K562 (cell line): ENCODE measurements around the gene SULT1A1. TPM values are rescaled to one million over a fixed set of nuclear protein-coding genes. Genes with fewer than 3 reads are reported as not detected.

ENCODE experiments used
- ATAC-seq: fragments of 200-7000 bp; cut with Tn5 transposase; 3 replicates; pipeline ENCODE4 v1.9.1; 2020; ENCODE audit warnings: moderate library complexity
- BruUV-seq: library from RNA; stranded (reverse); fragments of 400-500 nt; replicated peaks from 2 replicates; lab custom pipeline; 2021; lab: Mats Ljungman, UMichigan
- CTCF ChIA-PET: fragments of 300-600 bp; formaldehyde crosslinking; extraction: SDS; loops from one replicate; lab custom pipeline; 2021; ENCODE audit warnings: low intra/inter-chr PET ratio; lab: Yijun Ruan, JAX
- POLR2A ChIA-PET: fragments of 300-600, 350-650 bp; sonication (Branson Sonifier 250); formaldehyde crosslinking; extraction: SDS; loops from one replicate; lab custom pipeline; 2021; ENCODE audit warnings: antibody characterized with exemption, inconsistent platforms; lab: Yijun Ruan, JAX
- DNase-seq, 4 experiments: peaks; one replicate each; pipeline versions ENCODE4 v3.0.0 to v3.0.0-alpha.2; 2011 to 2018; ENCODE audit warnings: low spot score in 3 of 4, mixed read lengths in 3 of 4; ENCODE audit errors: extremely low read depth in 1 of 4
- FAIRE-seq: peaks from 2 replicates; lab custom pipeline; 2011; peaks lifted over from hg19 to GRCh38; lab: Jason Lieb, UNC
- H2AFZ ChIP-seq: 2 replicates; pipeline ENCODE4 v1.6.0; 2011; ENCODE audit warnings: low read depth, low read length, control low read depth, inconsistent platforms
- H3K27ac ChIP-seq: fragments of 200-600 bp; 3 replicates; pipeline ENCODE4 v1.8.0; 2011; ENCODE audit warnings: low read depth, mild to moderate bottlenecking, control low read depth, inconsistent platforms, low read length, moderate library complexity, mixed read lengths; ENCODE audit errors: extremely low read depth
- H3K27me3 ChIP-seq, 2 experiments: fragments of 300-600 bp in 1 of 2; 2 replicates in 1 of 2; 3 replicates in 1 of 2; pipeline versions ENCODE4 v1.6.0 to v1.8.0; 2011; ENCODE audit warnings: inconsistent platforms in 2 of 2, low read length in 2 of 2, mild to moderate bottlenecking in 1 of 2, mixed read lengths in 1 of 2, moderate library complexity in 1 of 2; ENCODE audit not compliant: control insufficient read depth in 2 of 2, insufficient read depth in 2 of 2
- H3K36me3 ChIP-seq: fragments of 300-600 bp; 3 replicates; pipeline ENCODE4 v1.8.0; 2011; ENCODE audit warnings: mild to moderate bottlenecking, low read length, inconsistent platforms; ENCODE audit not compliant: control insufficient read depth, insufficient read depth
- H3K4me1 ChIP-seq, 2 experiments: fragments of 200-600 bp in 1 of 2; replicated peaks in 1 of 2; 2 replicates in 1 of 2; 3 replicates in 1 of 2; pipeline versions ENCODE4 v1.5.1 to v1.8.0; 2011; ENCODE audit warnings: inconsistent platforms in 2 of 2, low read length in 2 of 2, mild to moderate bottlenecking in 1 of 2, mixed read lengths in 1 of 2, moderate library complexity in 1 of 2; ENCODE audit not compliant: control insufficient read depth in 2 of 2, insufficient read depth in 2 of 2
- H3K4me2 ChIP-seq: 2 replicates; pipeline ENCODE4 v1.6.1; 2011; ENCODE audit warnings: low read length, control low read depth, inconsistent platforms, mixed read lengths; ENCODE audit not compliant: insufficient read depth
- H3K4me3 ChIP-seq: fragments of 200-600 bp; sonication (generic), shearing (Covaris generic); 2 replicates; pipeline ENCODE4 v1.5.1; 2016; ENCODE audit warnings: control low read depth, inconsistent platforms
- H3K79me2 ChIP-seq: fragments of 200-600 bp; 3 replicates; pipeline ENCODE4 v1.8.0; 2011; ENCODE audit warnings: low read length, inconsistent platforms; ENCODE audit not compliant: control insufficient read depth, insufficient read depth
- H3K9ac ChIP-seq, 2 experiments: 2 replicates each; pipeline versions ENCODE4 v1.6.0 to v1.6.1; 2011; ENCODE audit warnings: low read depth in 2 of 2, low read length in 2 of 2, control low read depth in 1 of 2, inconsistent platforms in 1 of 2, mild to moderate bottlenecking in 1 of 2, mixed read lengths in 1 of 2; ENCODE audit not compliant: insufficient read depth in 1 of 2
- H3K9me1 ChIP-seq: one replicate; pipeline ENCODE4 v1.6.0; 2011; ENCODE audit warnings: inconsistent platforms, mild to moderate bottlenecking, low read length, moderate library complexity; ENCODE audit not compliant: control insufficient read depth, insufficient read depth
- H3K9me3 ChIP-seq: replicated peaks from 2 replicates; pipeline ENCODE4 v1.5.1; 2011; ENCODE audit warnings: low read depth, low read length, inconsistent platforms; ENCODE audit not compliant: control insufficient read depth, insufficient read depth
- H4K20me1 ChIP-seq: replicated peaks from 2 replicates; pipeline ENCODE4 v1.6.1; 2011; ENCODE audit warnings: low read length, inconsistent platforms, mixed read lengths; ENCODE audit not compliant: control insufficient read depth, insufficient read depth
- E2F3 ChIP-seq: fragments of 250-450 bp; sonication (Bioruptor Pico); IDR thresholded peaks from 2 replicates; pipeline ENCODE4 v1.4.0; 2020; ENCODE audit warnings: mild to moderate bottlenecking
- FOXP4 ChIP-seq: sonication (generic); formaldehyde crosslinking; IDR thresholded peaks from 2 replicates; pipeline ENCODE4 v1.8.0; 2022; ENCODE audit warnings: mild to moderate bottlenecking, missing genetic modification reagents, borderline replicate concordance
- MAFG ChIP-seq: fragments of 450-650 bp; conservative IDR thresholded peaks from 2 replicates; pipeline ENCODE4 v1.6.1; 2016; ENCODE audit warnings: missing genetic modification characterization, missing compliant biosample characterization
- RAD21 ChIP-seq, 2 experiments: fragments of 250-450 bp in 1 of 2; fragments of 450-650 bp in 1 of 2; sonication (Bioruptor Pico) in 1 of 2; formaldehyde crosslinking in 1 of 2; IDR thresholded peaks in 1 of 2; conservative IDR thresholded peaks in 1 of 2; 2 replicates each; pipeline versions ENCODE4 v1.4.0 to v1.8.0; 2020 to 2022; ENCODE audit warnings: mild to moderate bottlenecking in 2 of 2, moderate library complexity in 1 of 2
- RBM39 ChIP-seq: fragments of 200-400 bp; formaldehyde crosslinking; optimal IDR thresholded peaks from 2 replicates; pipeline ENCODE3; 2018; ENCODE audit warnings: low read depth, low read length
- TEAD2 ChIP-seq: fragments of 450-650 bp; IDR thresholded peaks from 2 replicates; pipeline ENCODE4 v1.6.1; 2016; ENCODE audit warnings: missing genetic modification characterization, control low read depth, missing compliant biosample characterization
- ZNF507 ChIP-seq: conservative IDR thresholded peaks from 2 replicates; pipeline ENCODE4 v1.6.1; 2017; ENCODE audit warnings: missing genetic modification characterization, missing compliant biosample characterization
- WGBS: fragments of 100-300 bp; shearing (Covaris generic); methylation state at CpG from one replicate; pipeline ENCODE4 v1.1.6; 2016; ENCODE audit warnings: low coverage, mixed read lengths; ENCODE audit not compliant: insufficient coverage; ENCODE audit errors: missing lambda C conversion rate; 5-methylcytosine and 5-hydroxymethylcytosine counted together
- in situ Hi-C: fragments of 300-500 bp; cut with MboI; formaldehyde crosslinking; loops from 4 replicates; pipeline ENCODE4 v1.15.0; 2018; ENCODE audit warnings: inconsistent platforms, mixed read lengths
- intact Hi-C: fragments of 100-400 bp; cut with micrococcal nuclease; formaldehyde crosslinking; loops from 2 replicates; pipeline ENCODE4 v1.14.2; 2022
- polyA plus RNA-seq, 8 experiments: library from polyadenylated mRNA; depleted of rRNA in 4 of 8; stranded (reverse) in 5 of 8; unstranded in 3 of 8; fragments of >200 nt; fragmentation: Nextera tagmentation in 2 of 8; fragmentation: Illumina TruSeq in 1 of 8; extraction: Ambion mirVana in 2 of 8; extraction: Trizol in 1 of 8; gene quantifications; 2 replicates each; pipeline versions ENCODE4 v1.2.1 to v1.2.3, GENCODE V29; 2011 to 2014; ENCODE audit warnings: inconsistent platforms in 1 of 8, missing spikeins in 1 of 8
- total RNA-seq, 7 experiments: library from RNA; depleted of rRNA in 6 of 7; stranded (reverse); fragments of >200 nt in 6 of 7; fragmentation: Illumina TruSeq in 2 of 7; extraction: Trizol in 2 of 7; gene quantifications; 2 replicates each; pipeline versions ENCODE4 v1.2.1 to v1.2.3, GENCODE V29; 2011 to 2021; ENCODE audit warnings: low replicate concordance in 1 of 7
- TF ChIP-seq, protein P1 (sequence below): fragments of 450-650 bp; IDR thresholded peaks from 2 replicates; pipeline ENCODE4 v1.6.1; 2016; ENCODE audit warnings: low read depth

SULT1A1 gene
- total and polyA plus RNA-seq, 9 of the 15 experiments (the other 6 are each of a cell fraction or from before 2014, with no cell fraction given) = 3.4 to 30.1 (median 16.6) TPM

- intact Hi-C loops (no loop called here), in situ Hi-C loops (no loop called here)
- H3K27ac ChIP-seq = no peak overlapping the region
- ATAC-seq (no peak), DNase-seq (no peak), FAIRE-seq (no peak)
- 0 out of 5 replicates have a peak, but pooled peaks cover 0 to 3% of the 10 kb centered on the region in 2 experiments for H3K4me1 ChIP-seq
- H3K27me3 ChIP-seq = no peaks in the 10 kb centered on the region
- H3K36me3 ChIP-seq = no peaks in the 10 kb centered on the region
- no peaks in the 10 kb centered on the region for H3K9me3 ChIP-seq
- no peak overlapping the region for H3K9ac ChIP-seq
- H2AFZ ChIP-seq = no peak overlapping the region
- no peaks in the 10 kb centered on the region; the same call in 2 of the 3 replicates for H3K79me2 ChIP-seq
- WGBS = 78% methylated on average over 17 of the region's 17 CpGs
- CTCF ChIA-PET = no interaction called here
- H3K4me3 ChIP-seq = no peak overlapping the region
- BruUV-seq = no TSS peak
- TF ChIP-seq TEAD2 (tag) (no peak), FOXP4 (CRISPR knock-in tag) (no peak), E2F3 (CRISPR knock-in tag) (no peak), RAD21 (CRISPR knock-in tag; conservative IDR thresholded peaks at IDR 0.05 in 1 of 2, IDR thresholded peaks at IDR 0.05 in 1 of 2) (no peak), MAFG (tag) (no peak), ZNF507 (tag) (no peak), RBM39 (no peak)
- TF ChIP-seq, protein P1, sequence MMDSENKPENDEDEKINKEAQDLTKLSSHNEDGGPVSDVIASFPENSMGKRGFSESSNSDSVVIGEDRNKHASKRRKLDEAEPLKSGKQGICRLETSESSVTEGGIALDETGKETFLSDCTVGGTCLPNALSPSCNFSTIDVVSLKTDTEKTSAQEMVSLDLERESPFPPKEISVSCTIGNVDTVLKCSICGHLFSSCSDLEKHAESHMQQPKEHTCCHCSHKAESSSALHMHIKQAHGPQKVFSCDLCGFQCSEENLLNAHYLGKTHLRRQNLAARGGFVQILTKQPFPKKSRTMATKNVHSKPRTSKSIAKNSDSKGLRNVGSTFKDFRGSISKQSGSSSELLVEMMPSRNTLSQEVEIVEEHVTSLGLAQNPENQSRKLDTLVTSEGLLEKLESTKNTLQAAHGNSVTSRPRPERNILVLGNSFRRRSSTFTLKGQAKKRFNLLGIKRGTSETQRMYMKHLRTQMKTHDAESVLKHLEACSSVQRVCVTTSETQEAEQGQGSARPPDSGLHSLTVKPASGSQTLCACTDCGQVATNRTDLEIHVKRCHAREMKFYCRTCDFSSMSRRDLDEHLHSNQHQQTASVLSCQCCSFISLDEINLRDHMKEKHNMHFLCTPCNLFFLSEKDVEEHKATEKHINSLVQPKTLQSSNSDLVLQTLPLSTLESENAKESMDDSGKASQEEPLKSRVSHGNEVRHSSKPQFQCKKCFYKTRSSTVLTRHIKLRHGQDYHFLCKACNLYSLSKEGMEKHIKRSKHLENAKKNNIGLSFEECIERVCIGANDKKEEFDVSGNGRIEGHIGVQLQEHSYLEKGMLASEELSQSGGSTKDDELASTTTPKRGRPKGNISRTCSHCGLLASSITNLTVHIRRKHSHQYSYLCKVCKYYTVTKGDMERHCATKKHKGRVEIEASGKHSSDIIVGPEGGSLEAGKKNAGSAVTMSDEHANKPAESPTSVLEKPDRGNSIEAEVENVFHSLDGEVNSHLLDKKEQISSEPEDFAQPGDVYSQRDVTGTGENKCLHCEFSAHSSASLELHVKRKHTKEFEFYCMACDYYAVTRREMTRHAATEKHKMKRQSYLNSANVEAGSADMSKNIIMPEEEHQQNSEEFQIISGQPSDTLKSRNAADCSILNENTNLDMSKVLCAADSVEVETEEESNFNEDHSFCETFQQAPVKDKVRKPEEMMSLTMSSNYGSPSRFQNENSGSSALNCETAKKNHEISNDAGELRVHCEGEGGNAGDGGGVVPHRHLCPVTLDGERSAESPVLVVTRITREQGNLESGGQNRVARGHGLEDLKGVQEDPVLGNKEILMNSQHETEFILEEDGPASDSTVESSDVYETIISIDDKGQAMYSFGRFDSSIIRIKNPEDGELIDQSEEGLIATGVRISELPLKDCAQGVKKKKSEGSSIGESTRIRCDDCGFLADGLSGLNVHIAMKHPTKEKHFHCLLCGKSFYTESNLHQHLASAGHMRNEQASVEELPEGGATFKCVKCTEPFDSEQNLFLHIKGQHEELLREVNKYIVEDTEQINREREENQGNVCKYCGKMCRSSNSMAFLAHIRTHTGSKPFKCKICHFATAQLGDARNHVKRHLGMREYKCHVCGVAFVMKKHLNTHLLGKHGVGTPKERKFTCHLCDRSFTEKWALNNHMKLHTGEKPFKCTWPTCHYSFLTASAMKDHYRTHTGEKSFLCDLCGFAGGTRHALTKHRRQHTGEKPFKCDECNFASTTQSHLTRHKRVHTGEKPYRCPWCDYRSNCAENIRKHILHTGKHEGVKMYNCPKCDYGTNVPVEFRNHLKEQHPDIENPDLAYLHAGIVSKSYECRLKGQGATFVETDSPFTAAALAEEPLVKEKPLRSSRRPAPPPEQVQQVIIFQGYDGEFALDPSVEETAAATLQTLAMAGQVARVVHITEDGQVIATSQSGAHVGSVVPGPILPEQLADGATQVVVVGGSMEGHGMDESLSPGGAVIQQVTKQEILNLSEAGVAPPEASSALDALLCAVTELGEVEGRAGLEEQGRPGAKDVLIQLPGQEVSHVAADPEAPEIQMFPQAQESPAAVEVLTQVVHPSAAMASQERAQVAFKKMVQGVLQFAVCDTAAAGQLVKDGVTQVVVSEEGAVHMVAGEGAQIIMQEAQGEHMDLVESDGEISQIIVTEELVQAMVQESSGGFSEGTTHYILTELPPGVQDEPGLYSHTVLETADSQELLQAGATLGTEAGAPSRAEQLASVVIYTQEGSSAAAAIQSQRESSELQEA = no peak
- TF ChIP-seq, all 486 proteins: peak for 0
- Histone ChIP-seq H3K4me2 (no peak overlapping the region), H3K9me1 (no peaks in the 10 kb centered on the region), H4K20me1 (no peaks in the 10 kb centered on the region; the same call in 1 of the 2 replicates)
- POLR2A ChIA-PET = interaction anchor here (0.5 to 0.9 kb wide), 3 partner anchors 23 to 63 kb away, joined by 3 to 4 read pairs (median 3); partner anchors contain the start of gene SULT1A2
These were observed 35.8 kb downstream of the SULT1A1 start for GRCh38 chr16:28573738-28574718.
